ENCODE data around the gene PDGFD.

DNA sequence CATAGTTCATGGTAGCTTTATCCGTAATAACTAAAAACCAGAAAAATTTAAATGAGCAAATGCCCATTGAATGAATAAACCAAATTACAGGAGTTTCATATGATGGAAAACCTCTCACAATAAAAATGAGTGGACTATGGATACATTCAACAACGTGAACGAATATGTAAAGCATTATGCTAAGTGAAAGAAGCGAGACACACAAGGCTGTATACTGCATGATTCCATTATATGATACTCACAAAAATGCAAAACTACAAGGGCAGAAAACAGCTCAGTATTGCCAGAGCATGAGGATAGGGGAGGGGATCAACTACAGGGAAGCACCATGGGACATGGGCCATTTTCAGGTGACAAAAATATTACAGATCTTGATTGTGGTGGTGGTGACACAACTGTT is 105.3 kb downstream of the PDGFD start:
- TF ChIP-seq, protein P1, sequence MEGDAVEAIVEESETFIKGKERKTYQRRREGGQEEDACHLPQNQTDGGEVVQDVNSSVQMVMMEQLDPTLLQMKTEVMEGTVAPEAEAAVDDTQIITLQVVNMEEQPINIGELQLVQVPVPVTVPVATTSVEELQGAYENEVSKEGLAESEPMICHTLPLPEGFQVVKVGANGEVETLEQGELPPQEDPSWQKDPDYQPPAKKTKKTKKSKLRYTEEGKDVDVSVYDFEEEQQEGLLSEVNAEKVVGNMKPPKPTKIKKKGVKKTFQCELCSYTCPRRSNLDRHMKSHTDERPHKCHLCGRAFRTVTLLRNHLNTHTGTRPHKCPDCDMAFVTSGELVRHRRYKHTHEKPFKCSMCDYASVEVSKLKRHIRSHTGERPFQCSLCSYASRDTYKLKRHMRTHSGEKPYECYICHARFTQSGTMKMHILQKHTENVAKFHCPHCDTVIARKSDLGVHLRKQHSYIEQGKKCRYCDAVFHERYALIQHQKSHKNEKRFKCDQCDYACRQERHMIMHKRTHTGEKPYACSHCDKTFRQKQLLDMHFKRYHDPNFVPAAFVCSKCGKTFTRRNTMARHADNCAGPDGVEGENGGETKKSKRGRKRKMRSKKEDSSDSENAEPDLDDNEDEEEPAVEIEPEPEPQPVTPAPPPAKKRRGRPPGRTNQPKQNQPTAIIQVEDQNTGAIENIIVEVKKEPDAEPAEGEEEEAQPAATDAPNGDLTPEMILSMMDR (optimal IDR thresholded peaks at IDR 0.05 in 1 of 3, IDR thresholded peaks at IDR 0.05 in 1 of 3, conservative IDR thresholded peaks at IDR 0.05 in 1 of 3; ENCODE audit: extremely low read depth in 1 of 3, insufficient read depth in 2 of 3, low read length in 3 of 3), result no peak
- no peak for TF ChIP-seq EZH2 (IDR thresholded peaks at IDR 0.05; ENCODE audit: low read length)
